ENCODE results near the gene ZC3H13. TPM values are rescaled to one million over a fixed set of nuclear protein-coding genes. Genes with fewer than 3 reads are reported as not detected.

The ZC3H13 gene
- polyA plus RNA-seq, 12 donors: 37.2 to 69.4 (median 43.5) TPM

- DNase-seq: no peak
Measured at GRCh38 chr13:46063292-46063691, 10.7 kb upstream of the ZC3H13 start.

- DNase-seq: no peak
Measured at GRCh38 chr13:46062185-46062584, 9.6 kb upstream of the ZC3H13 start.

GRCh38 chr13:46059405-46059804 lies 6.9 kb upstream of the ZC3H13 start:
- DNase-seq: no peak

- DNase-seq: no peak
Measured at GRCh38 chr13:46058268-46058667, 5.7 kb upstream of the ZC3H13 start.

DNA sequence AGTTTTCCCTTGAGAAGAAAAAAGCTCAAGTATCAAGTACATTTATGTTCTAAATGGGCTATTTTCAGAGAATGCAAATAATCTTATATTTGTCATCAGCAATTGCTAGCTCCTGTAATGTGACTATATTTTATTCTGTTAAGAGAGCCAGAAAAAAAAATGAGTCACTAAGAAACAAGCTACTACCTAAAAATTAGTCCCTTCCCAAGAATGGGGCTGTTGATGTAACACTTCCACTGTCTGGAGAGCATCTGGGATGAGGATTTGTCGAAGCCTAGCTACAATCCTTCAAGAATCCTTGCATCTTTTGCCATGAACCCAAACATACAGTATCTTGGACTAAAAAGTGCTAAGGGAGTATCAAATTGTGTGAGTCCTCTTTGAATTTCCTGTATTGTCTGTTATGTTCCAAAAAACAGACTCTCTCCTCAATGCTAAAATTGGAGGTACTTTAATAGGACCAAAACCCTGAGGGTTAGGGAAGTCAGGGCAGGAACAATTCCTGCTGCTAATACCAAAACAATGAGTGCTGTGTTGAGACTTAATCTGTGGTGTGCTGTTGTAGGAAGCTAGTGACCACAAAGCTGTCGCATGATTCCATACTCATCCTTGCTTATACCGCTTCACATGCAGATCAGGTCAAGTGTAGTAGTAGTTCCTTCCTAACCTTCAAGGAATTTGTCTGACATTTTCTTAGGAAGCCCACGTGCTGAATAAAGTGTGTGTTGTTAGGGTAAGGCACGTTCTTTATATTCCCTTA lies 4.9 kb upstream of the ZC3H13 start:
- no peak for DNase-seq

DNA sequence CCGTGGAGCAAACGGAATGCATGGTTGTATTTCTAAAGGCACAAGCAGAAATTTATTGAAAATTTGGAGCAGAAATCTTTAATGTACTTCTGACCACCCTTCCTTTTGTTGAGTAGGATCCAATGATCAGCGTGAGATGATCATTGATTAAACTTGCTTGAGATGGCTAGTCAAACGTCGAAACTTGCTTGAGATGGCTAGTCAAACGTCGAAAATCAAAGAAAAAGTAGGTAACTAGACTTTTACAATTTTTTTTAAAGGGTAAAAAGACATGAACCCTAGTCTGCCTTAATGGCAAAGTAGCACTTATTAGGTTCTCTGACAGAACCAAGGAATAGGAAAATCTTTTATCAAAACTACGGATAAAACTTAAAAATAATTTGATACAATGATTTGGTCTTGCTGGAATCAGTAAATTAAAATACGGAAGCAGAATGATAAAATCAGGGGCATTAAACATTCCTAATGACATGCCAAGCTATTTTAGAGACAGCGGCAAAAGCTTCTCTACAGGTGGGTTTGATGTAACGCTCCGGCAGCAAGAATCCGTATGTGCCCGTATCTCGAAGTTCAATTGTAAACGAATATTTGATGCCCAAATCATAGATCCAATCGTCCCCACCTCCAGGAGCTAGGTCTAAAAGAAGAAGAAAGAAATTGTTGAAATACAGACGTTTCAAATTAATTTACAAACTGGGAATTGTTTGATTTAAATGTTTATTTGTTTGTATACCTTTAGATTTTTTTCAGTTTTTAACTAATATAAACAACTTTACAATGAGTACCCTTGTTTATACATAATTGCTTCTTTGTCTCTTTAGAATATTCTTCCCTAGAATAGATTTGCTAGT lies 841 bp upstream of the ZC3H13 start:
- peak; percentile 11 for DNase-seq

DNA sequence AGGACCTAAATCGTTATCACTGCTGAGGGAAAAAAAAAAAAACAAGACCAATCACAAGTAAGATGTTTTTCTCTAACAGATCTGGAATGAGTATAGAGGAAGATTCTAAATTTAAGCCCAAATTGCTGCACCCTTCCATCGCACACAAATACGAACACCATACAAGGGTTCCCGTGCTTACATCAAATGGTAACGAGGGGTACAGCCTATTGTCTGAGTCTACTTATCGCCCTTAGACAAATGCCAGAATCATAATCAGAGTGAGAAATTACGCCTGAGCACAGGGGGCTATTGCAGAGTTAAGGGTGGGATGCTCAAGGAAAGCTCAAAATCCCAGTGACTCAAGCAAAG lies 603 bp downstream of the ZC3H13 start:
- no peak for DNase-seq

DNA sequence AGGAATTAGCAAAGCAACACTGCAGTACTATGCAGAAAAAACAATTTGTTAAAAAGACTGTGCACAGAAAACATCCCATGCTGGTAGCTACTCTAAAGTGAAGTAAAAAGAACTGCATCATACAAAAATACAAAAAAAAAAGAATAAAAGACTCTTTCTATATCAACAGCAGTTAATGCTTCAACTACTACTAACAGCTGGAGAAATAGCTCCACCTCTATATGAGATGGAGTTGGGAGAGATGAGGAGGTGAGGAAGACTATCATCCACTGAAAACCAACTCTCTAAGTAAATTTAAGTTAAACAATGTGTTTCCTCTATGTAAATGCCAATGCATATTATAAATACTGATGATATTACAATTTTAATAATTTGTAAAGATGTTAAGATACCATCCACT lies 1.8 kb downstream of the ZC3H13 start:
- DNase-seq: no peak

GRCh38 chr13:46045424-46045823 lies 7.1 kb downstream of the ZC3H13 start:
- no peak for DNase-seq

DNA sequence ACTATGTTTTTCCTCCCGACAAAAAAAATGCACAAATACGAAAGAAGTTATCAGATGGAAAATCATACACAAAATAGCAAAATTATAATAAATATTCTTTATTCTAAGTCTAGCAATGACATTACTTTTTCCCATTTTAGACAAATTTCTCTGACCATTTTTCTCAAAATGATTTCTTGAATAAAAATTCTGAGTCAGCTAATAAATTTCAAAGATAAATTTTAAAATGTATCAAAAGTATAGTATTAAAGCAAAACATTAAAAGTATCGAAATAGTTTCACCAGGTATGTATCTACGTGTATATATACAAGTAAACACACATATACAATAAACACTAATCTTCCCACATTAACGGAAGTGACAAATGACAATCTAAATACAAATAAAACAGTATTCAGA lies 8.9 kb downstream of the ZC3H13 start:
- no peak for DNase-seq

DNA sequence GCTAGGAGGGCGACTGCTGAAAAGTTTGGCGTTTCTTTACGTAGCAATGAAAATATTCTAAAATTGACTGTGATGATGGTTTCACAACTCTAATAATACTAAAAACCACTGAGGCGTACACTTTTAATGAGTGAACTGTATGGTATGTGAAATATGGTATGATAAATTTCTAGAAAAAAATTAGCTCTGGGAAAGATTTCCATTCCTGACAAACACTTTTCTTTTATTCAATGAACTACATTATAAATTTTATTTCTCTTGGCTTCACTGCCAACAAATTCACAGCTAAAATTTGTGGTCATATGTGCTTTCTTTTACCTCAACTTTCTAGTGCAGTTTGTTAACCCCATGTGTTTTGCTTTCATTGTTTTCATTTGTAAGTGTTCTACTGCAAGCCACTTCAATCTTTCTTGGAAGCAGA lies 11.1 kb downstream of the ZC3H13 start:
- DNase-seq: no peak

- no peak for DNase-seq
Measured at GRCh38 chr13:46040763-46041162, 11.8 kb downstream of the ZC3H13 start.

- DNase-seq: no peak
Measured at GRCh38 chr13:46039411-46040182, 12.9 kb downstream of the ZC3H13 start.

- DNase-seq: no peak
Measured at GRCh38 chr13:46038296-46038695, 14.2 kb downstream of the ZC3H13 start.

- no peak for DNase-seq
Measured at GRCh38 chr13:46035066-46035465, 17.5 kb downstream of the ZC3H13 start.

- no peak for DNase-seq
Measured at GRCh38 chr13:46032341-46032740, 20.2 kb downstream of the ZC3H13 start.

- DNase-seq: no peak
Measured at GRCh38 chr13:46031581-46032263, 20.8 kb downstream of the ZC3H13 start.

GRCh38 chr13:46025157-46025556 lies 27.4 kb downstream of the ZC3H13 start:
- no peak for DNase-seq

GRCh38 chr13:46022481-46022880 lies 30.1 kb downstream of the ZC3H13 start:
- no peak for DNase-seq

DNA sequence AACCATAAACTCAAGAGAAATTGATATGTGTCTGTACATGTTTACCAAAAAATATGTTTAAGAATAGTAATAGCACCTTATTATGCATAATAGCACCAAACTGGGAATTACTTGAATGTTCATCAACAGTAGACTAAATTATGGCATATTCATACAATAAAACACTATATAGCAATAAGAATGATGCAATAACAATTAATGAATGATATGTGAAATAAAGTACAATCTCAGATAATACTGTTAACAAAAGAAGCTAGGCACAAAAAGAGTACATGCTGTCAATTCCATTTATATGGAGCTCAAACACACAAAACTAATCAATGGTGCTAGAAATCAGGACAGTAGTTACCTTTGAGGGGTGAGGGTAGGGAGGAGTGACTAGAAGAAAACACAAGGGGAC lies 36.3 kb downstream of the ZC3H13 start:
- DNase-seq: no peak

DNA sequence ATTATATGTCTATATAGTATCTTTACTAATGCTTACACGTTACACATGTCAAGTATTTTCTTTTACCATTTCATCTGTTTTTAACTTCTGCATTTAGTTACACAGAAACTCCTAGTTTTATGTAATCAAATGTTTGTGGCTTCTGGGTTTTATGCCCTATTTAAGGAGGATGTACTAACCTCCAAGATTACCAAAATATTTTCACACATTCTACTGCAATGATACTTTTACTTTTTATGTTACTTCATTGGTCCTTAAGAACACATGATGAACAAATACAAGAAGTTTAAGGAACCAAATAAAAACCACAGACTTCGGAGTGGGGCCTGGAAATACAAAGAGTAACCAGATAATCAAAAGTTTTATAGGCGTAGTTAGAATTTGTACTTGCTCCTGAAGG lies 37.2 kb downstream of the ZC3H13 start:
- DNase-seq: no peak

DNA sequence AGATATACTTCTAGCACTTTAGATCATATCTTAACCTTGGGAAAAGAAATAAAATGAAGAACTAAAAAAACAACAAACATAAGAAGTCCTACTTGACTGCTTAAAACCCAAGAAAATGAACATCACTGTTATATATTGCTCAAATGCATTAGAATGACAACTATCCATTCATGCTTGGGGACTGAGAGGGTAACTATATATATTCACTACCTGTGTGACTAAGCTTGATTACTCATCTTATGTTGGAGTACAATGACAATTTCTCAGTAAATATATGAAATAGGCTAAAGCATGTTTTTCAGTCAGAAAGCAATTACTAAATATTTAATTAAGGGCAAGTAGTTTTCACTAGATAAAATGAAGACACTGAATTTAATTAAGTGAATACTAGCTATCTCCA lies 40.1 kb downstream of the ZC3H13 start:
- DNase-seq: no peak

Measured in muscle of arm (tissue), 12 donors.